ENCODE measurements around the gene GCFC2. TPM values are rescaled to one million over a fixed set of nuclear protein-coding genes. Genes with fewer than 3 reads are reported as not detected.

Gene GCFC2
- total RNA-seq, 1 experiment from 2014 or later = 20.1 TPM

- Histone ChIP-seq H4K20me1 (ENCODE audit: insufficient read depth) (no peaks in the 10 kb centered on the region), H3K79me2 (ENCODE audit: insufficient read depth, low read length) (no peaks in the 10 kb centered on the region), H3K9ac (ENCODE audit: low read length) (no peak overlapping the region), H3K9me2 (ENCODE audit: insufficient read depth) (no peaks in the 10 kb centered on the region), H3K9me3 (ENCODE audit: control insufficient read depth in 1 of 2, insufficient read depth in 1 of 2, low read depth in 1 of 2, low read length in 2 of 2) (no peaks in the 10 kb centered on the region), H2AFZ (ENCODE audit: low read depth, low read length, poor library complexity, severe bottlenecking) (no peak overlapping the region), H3K4me1 (ENCODE audit: control insufficient read depth in 1 of 2, insufficient read depth in 2 of 2, low read length in 2 of 2) (no peaks in the 10 kb centered on the region), H3K27ac (ENCODE audit: low read depth, low read length) (no peak overlapping the region), H3K4me3 (replicated peaks in 1 of 2; ENCODE audit: low read depth in 1 of 2, low read length in 2 of 2) (no peak overlapping the region), H3K4me2 (ENCODE audit: low read length) (no peak overlapping the region), H3K36me3 (ENCODE audit: control insufficient read depth in 1 of 2, insufficient read depth in 2 of 2, low read length in 2 of 2) (no peaks in the 10 kb centered on the region), H3K27me3 (ENCODE audit: insufficient read depth, low read length) (no peaks in the 10 kb centered on the region)
- intact Hi-C loops (cut with micrococcal nuclease) = loop anchor here (1.0 kb wide), 1 partner anchor 164 kb away; no protein-coding TSS in a partner anchor
- TF ChIP-seq ZNF274 (IDR thresholded peaks at IDR 0.05; ENCODE audit: low read depth, low read length) (no peak), JUND (IDR thresholded peaks at IDR 0.05) (no peak), CBX3 (IDR thresholded peaks at IDR 0.05; ENCODE audit: low read depth) (peak; percentile 41; the same call in 1 of the 2 replicates), YY1 (IDR thresholded peaks at IDR 0.05; ENCODE audit: extremely low read depth, insufficient replicate concordance, low read depth, low read length) (no peak), RAD21 (IDR thresholded peaks at IDR 0.05; ENCODE audit: low read depth) (peak; percentile 74), SP1 (IDR thresholded peaks at IDR 0.05; ENCODE audit: low read depth) (no peak), ATF3 (IDR thresholded peaks at IDR 0.05) (no peak), SIN3A (IDR thresholded peaks at IDR 0.05; ENCODE audit: low read depth) (no peak)
- TF ChIP-seq, protein P1, sequence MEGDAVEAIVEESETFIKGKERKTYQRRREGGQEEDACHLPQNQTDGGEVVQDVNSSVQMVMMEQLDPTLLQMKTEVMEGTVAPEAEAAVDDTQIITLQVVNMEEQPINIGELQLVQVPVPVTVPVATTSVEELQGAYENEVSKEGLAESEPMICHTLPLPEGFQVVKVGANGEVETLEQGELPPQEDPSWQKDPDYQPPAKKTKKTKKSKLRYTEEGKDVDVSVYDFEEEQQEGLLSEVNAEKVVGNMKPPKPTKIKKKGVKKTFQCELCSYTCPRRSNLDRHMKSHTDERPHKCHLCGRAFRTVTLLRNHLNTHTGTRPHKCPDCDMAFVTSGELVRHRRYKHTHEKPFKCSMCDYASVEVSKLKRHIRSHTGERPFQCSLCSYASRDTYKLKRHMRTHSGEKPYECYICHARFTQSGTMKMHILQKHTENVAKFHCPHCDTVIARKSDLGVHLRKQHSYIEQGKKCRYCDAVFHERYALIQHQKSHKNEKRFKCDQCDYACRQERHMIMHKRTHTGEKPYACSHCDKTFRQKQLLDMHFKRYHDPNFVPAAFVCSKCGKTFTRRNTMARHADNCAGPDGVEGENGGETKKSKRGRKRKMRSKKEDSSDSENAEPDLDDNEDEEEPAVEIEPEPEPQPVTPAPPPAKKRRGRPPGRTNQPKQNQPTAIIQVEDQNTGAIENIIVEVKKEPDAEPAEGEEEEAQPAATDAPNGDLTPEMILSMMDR (IDR thresholded peaks at IDR 0.05 in 2 of 3, conservative IDR thresholded peaks at IDR 0.05 in 1 of 3; ENCODE audit: borderline replicate concordance in 1 of 3, insufficient read depth in 1 of 3, low read depth in 2 of 3, low read length in 2 of 3) = peak; percentile 60 to 97 (median 96); a peak in 5 of 6 replicates
- TF ChIP-seq, protein P2, sequence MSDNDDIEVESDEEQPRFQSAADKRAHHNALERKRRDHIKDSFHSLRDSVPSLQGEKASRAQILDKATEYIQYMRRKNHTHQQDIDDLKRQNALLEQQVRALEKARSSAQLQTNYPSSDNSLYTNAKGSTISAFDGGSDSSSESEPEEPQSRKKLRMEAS (IDR thresholded peaks at IDR 0.05) = no peak
- DNase-seq (ENCODE audit: low read depth, low spot score) = peak; percentile 57
- CTCF ChIA-PET = interaction anchor here (0.6 to 1.7 kb wide), 17 partner anchors 9 to 709 kb away, joined by 3 to 23 read pairs (median 4); partner anchors contain the start of genes GCFC2 and MRPL19
- POLR2A ChIA-PET = no interaction called here
- RAD21 ChIA-PET (ENCODE audit: low non-redundant PET in 1 of 2, low total read pairs in 2 of 2, uncharacterized antibody in 2 of 2, unreplicated experiment in 2 of 2) = interaction anchor here (0.7 kb wide), 2 partner anchors 162 to 530 kb away, joined by 3 to 4 read pairs; no protein-coding TSS in a partner anchor
- peak; percentile 97 for ATAC-seq
- no TSS peak for BruUV-seq (replicated peaks)
Observed at GRCh38 chr2:75627902-75628504, 82.7 kb downstream of the GCFC2 start.

Data from HCT116 (cell line).